ENCODE measurements around the gene SNX27. TPM values are rescaled to one million over a fixed set of nuclear protein-coding genes. Genes with fewer than 3 reads are reported as not detected.

Gene SNX27
- total and polyA plus RNA-seq, 7 donors, result 10.7 to 47.2 (median 41.0) TPM

GRCh38 chr1:151720974-151721787, 109.3 kb downstream of the SNX27 start, which contains the start of gene RIIAD1:
Gene RIIAD1 (plus strand): TSS chr1:151721522. CDS start chr1:151721537, 15 bp downstream.
- ATAC-seq, result peak; percentile 85 to 95 (median 88)
- peaks cover 0 to 18% (median 0%) of the 10 kb centered on the region in 3 donors for H3K27me3 ChIP-seq (ENCODE audit: insufficient read depth in 3 of 3, low read length in 2 of 3)
- H3K27ac ChIP-seq, result peak within 1 kb of the TSS; percentile 84
- H3K4me1 ChIP-seq, result peaks cover 16% of the 10 kb centered on the region
- DNase-seq, result peak in 1 of 2 donors; percentile 62
- TF ChIP-seq, protein P1, sequence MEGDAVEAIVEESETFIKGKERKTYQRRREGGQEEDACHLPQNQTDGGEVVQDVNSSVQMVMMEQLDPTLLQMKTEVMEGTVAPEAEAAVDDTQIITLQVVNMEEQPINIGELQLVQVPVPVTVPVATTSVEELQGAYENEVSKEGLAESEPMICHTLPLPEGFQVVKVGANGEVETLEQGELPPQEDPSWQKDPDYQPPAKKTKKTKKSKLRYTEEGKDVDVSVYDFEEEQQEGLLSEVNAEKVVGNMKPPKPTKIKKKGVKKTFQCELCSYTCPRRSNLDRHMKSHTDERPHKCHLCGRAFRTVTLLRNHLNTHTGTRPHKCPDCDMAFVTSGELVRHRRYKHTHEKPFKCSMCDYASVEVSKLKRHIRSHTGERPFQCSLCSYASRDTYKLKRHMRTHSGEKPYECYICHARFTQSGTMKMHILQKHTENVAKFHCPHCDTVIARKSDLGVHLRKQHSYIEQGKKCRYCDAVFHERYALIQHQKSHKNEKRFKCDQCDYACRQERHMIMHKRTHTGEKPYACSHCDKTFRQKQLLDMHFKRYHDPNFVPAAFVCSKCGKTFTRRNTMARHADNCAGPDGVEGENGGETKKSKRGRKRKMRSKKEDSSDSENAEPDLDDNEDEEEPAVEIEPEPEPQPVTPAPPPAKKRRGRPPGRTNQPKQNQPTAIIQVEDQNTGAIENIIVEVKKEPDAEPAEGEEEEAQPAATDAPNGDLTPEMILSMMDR (IDR thresholded peaks at IDR 0.05), result no peak
- intact Hi-C loops (cut with DNase I), result no loop called here
- WGBS, 3 donors, result 1 to 2% (median 1%) methylated on average over 40 to 44 of the region's 44 CpGs
- peak within 1 kb of the TSS; percentile 77 for H3K4me3 ChIP-seq
- H3K9me3 ChIP-seq, result no peaks in the 10 kb centered on the region
- H3K36me3 ChIP-seq (ENCODE audit: insufficient read depth in 1 of 2, low read depth in 1 of 2), result no peaks in the 10 kb centered on the region

GRCh38 chr1:151721788-151722510, 110.1 kb downstream of the SNX27 start:
- no peaks in the 10 kb centered on the region for H3K36me3 ChIP-seq (ENCODE audit: insufficient read depth in 1 of 2, low read depth in 1 of 2)
- H3K4me1 ChIP-seq, result peaks cover 16% of the 10 kb centered on the region
- WGBS, 3 donors, result 27 to 36% (median 28%) methylated on average over 17 of the region's 17 CpGs
- intact Hi-C loops (cut with DNase I), result no loop called here
- H3K27me3 ChIP-seq (ENCODE audit: insufficient read depth in 3 of 3, low read length in 2 of 3), result peaks cover 0 to 11% (median 0%) of the 10 kb centered on the region in 3 donors
- DNase-seq (no peak), ATAC-seq (no peak)
- no peaks in the 10 kb centered on the region for H3K9me3 ChIP-seq
- peak overlapping the region; percentile 77 for H3K4me3 ChIP-seq
- H3K27ac ChIP-seq, result no peak overlapping the region
- TF ChIP-seq, protein P1 (IDR thresholded peaks at IDR 0.05), result no peak

DNA sequence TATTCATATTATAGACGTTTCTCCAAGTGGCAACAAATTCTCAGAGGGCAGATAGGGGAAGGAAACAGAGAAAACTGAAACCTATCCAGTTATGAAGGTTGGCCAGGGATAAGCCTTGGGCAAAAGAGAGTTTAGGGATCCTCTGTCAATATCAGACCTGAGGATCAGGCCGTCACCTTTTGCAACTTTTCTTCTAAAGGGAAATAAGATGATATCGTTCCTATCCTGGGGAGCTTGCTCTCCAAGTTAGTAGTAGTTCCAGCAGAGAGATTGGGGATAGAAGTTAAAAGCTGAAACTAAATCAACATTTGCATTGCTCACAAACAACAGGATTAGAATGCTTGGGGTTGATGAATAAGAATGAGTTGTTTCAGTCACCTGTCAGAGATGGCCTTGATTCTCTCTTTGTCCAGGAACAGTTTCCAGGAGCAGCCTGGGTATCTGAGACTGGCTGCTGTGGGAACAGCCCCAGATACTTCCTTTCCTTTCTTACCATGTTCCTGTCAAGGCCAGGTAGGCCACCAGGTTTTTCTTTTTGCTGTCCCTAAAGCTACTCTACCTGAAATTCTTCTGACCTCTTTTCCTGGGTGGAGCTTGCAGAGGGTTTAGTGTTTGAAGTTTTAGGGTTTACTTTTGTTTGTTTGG, 112.0 kb downstream of the SNX27 start:
- H3K9me3 ChIP-seq, result no peaks in the 10 kb centered on the region
- ATAC-seq (no peak), DNase-seq (no peak)
- 52 to 65% (median 58%) methylated on average over 3 of the region's 3 CpGs for WGBS, 3 donors
- no peaks in the 10 kb centered on the region for H3K36me3 ChIP-seq (ENCODE audit: insufficient read depth in 1 of 2, low read depth in 1 of 2)
- no peak overlapping the region for H3K4me3 ChIP-seq
- peaks cover 16% of the 10 kb centered on the region for H3K4me1 ChIP-seq
- intact Hi-C loops (cut with DNase I), result no loop called here
- TF ChIP-seq, protein P1 (IDR thresholded peaks at IDR 0.05), result no peak
- H3K27me3 ChIP-seq (ENCODE audit: insufficient read depth in 3 of 3, low read length in 2 of 3), result peaks cover 0 to 3% (median 3%) of the 10 kb centered on the region in 3 donors
- H3K27ac ChIP-seq, result no peak overlapping the region

DNA sequence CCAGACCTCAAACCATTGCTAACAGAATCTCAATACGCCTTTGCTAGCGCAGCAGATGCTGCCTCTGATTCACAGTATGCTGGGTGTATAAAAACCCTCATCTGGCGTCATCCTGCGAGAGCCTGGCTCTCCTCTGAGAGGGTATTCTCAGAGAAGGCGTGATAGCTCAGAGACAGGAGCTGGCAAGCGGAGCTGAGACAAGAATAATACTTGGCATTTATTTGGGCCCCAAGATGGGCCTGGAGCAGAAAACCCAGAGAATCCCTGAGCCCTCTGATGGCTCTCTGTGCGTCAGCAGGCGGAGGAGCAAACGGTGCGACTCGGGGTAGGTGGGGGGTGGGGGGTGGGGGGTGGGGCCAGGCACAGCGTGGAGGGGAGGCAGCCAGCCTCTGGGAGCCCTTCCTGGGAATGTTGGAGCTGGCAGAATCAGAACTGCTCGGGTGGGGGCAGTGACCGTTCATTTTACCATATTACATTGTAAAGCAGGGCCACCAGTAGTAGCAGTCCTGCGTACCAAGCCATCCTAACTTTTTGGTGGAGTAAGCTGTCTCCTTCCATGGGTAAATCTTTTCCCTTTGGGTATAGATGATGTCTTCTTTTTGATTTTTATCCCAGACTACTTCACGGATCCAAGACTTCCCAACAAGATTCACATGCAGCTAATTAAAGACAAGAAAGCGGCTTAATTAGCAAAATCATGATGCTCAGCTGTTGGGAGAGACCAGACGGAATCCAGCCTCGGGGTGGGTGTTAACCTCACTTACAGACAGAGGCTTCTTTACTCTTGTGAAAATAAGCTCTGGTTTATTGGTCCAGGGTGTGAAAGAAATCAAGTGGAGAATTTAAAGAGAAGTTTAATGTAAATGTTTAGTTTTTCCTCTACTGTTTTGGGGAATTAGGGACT, 116.6 kb downstream of the SNX27 start:
- peak; percentile 49 to 85 (median 58) for ATAC-seq
- Histone ChIP-seq H3K36me3 (ENCODE audit: insufficient read depth in 1 of 2, low read depth in 1 of 2) (no peaks in the 10 kb centered on the region), H3K9me3 (no peaks in the 10 kb centered on the region), H3K4me3 (peak overlapping the region; percentile 21), H3K27me3 (ENCODE audit: insufficient read depth in 3 of 3, low read length in 2 of 3) (peaks cover 0 to 3% (median 3%) of the 10 kb centered on the region in 3 donors), H3K4me1 (no peaks in the 10 kb centered on the region), H3K27ac (no peak overlapping the region)
- 19 to 21% (median 20%) methylated on average over 19 of the region's 19 CpGs for WGBS, 3 donors
- no peak for DNase-seq
- intact Hi-C loops (cut with DNase I), result no loop called here
- TF ChIP-seq, protein P1 (IDR thresholded peaks at IDR 0.05), result no peak

Data from psoas muscle (tissue), 8 donors.